ENCODE data around the gene PTPRG. TPM values are rescaled to one million over a fixed set of nuclear protein-coding genes. Genes with fewer than 3 reads are reported as not detected.

Gene PTPRG
- polyA plus RNA-seq, 3 donors, result 5.6 to 45.7 (median 13.3) TPM

- 63 to 79% (median 75%) methylated on average over 3 of the region's 3 CpGs for WGBS, 3 donors
- H3K27ac ChIP-seq (ENCODE audit: low read depth, low read length), result no peak overlapping the region
Measured at GRCh38 chr3:62253971-62254370, 692.6 kb downstream of the PTPRG start.

DNA sequence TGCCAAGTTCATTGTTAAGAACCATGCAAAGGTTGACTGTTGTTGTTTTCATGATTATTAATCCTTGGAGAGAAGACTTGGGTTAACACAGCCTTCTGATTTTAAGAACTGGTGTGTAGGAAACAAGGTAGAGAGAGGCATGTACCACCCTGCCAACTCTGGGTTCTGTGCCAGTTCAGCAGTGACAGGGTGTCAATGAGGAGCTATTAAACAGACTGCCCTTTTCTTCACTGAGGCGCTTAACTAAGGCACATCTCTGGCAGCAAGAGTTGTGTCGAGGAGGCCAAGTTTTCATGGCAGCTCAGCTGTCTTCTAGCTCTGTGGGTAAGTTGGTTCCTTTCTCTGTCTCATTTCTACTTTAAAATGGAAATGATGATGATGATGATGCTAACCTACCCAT lies 694.4 kb downstream of the PTPRG start:
- 89 to 98% (median 95%) methylated on average over 2 of the region's 2 CpGs for WGBS, 3 donors
- no peak overlapping the region for H3K27ac ChIP-seq (ENCODE audit: low read depth, low read length)

DNA sequence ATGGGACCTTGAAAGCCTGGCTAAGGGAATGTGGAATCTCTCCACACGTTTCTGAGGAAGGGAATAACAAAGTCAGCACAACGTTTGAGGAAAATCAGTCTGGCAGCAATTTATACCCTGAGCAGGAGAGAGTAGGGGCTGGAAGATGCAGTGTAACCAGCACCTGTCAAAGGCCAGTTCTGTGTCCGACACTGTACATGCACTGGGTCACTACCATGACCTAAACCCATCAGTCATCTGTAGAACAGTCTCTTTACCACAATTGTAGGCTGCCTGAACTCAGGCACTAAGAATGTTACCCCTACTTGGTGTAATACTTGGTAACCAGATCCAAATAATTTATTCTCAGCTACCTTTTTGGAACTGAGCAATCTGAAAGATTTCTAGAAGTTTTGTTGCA lies 698.6 kb downstream of the PTPRG start:
- WGBS, 3 donors, result 69 to 81% (median 73%) methylated on average over 3 of the region's 3 CpGs
- no peak overlapping the region for H3K27ac ChIP-seq (ENCODE audit: low read depth, low read length)

- no peak overlapping the region for H3K27ac ChIP-seq (ENCODE audit: low read depth, low read length)
- 79 to 89% (median 89%) methylated on average over 1 of the region's 1 CpG for WGBS, 3 donors
Measured at GRCh38 chr3:62260655-62261054, 699.3 kb downstream of the PTPRG start.

DNA sequence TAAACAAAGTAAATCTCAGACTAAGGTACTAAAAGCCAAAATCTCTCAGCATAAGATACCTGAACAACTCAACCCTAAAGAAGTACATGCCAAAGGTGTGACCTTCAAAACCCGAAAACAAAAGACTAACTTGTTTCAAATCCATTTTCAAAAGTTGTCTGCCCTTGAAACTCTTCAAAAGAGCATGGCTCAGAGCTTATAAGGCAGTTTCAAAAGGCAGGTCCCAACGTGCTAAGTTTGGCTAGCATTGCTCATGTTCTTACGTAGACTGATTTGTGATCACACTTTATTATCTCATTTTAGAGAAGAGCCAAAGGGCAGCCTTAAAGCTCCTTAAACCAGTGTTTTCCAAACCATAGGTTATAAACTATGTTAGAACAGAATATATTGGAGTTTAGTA lies 699.8 kb downstream of the PTPRG start:
- H3K27ac ChIP-seq (ENCODE audit: low read depth, low read length), result no peak overlapping the region
- 70 to 86% (median 80%) methylated on average over 3 of the region's 3 CpGs for WGBS, 3 donors

DNA sequence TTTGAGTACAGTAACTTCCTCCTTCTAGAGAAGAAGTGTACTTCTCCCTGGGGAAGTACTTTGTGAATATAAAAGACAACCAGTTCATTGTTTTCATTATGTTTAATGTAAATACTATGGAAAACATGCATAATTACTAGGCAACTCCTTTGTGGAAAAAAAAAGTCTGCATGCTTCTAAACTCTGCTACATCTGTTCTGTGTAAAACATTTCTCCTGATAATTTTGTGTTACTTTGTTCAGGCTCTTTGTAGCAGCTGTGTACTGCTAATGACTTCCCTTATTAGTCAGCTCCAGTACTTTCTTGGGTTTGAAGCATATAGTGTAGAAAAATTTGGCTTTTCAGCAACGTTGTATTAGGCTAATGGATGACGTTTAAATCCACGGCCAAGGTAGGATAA lies 700.4 kb downstream of the PTPRG start:
- WGBS, 3 donors, result 72 to 85% (median 74%) methylated on average over 3 of the region's 3 CpGs
- no peak overlapping the region for H3K27ac ChIP-seq (ENCODE audit: low read depth, low read length)

- 78 to 84% (median 80%) methylated on average over 1 of the region's 1 CpG for WGBS, 3 donors
- no peak overlapping the region for H3K27ac ChIP-seq (ENCODE audit: low read depth, low read length)
Measured at GRCh38 chr3:62265528-62265927, 704.2 kb downstream of the PTPRG start.

DNA sequence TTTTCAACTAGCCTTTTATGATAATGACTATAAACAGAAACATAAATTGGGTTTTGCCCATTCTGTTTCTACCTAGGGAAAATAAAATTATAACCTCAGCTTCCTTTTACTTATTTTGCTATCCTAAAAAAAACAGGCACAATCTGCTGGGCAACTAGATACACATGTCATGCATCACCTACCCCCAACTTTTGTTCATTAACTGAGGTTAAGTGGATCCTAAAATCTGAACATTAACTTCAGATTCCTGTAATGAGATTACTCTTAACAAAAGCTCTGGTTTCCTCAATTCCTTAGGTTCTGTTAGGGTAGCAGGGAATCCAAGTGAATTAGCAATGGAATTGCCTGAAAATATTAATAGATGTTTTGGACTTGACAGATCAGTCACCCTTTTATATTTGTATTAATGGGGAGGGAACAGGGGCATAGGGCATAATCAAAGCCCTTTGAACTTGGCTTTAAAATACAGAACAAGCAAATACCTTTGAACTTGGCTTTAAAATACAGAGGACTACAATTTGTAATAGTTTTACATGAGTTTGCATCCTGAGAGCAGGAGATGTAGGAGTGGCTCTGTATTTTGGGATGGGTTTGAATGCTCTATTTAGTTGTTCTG lies 705.4 kb downstream of the PTPRG start:
- no peak overlapping the region for H3K27ac ChIP-seq (ENCODE audit: low read depth, low read length)

- 89 to 99% (median 96%) methylated on average over 2 of the region's 2 CpGs for WGBS, 3 donors
Measured at GRCh38 chr3:62276658-62277180, 715.3 kb downstream of the PTPRG start.

GRCh38 chr3:62277450-62277849 lies 716.1 kb downstream of the PTPRG start:
- whole genome bisulfite sequencing, 3 donors, result 87 to 89% (median 88%) methylated on average over 3 of the region's 3 CpGs
- H3K27ac ChIP-seq (ENCODE audit: low read depth, low read length), result no peak overlapping the region

More at GRCh38 chr3:62276658-62277180, 715.3 kb downstream of the PTPRG start:
- H3K27ac ChIP-seq (ENCODE audit: low read depth, low read length), result no peak overlapping the region

DNA sequence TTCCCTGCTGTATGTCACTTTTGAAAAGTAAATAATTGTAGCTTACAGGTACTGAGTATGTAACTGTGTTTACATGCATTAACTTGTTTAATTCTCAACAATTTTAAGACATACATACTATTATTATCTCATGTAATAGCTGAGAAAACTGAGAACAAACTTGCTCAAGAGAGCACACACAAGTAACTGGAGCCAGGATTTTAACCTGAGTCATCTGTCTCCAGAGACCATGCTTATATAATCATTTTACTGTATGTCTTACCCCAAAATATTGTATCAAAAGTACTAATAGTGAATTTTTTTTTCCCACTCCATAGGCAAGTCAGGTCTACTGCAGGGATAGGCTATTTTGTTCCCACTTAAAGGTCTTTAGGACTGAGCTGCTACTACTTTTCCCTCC lies 716.6 kb downstream of the PTPRG start:
- H3K27ac ChIP-seq (ENCODE audit: low read depth, low read length), result no peak overlapping the region

DNA sequence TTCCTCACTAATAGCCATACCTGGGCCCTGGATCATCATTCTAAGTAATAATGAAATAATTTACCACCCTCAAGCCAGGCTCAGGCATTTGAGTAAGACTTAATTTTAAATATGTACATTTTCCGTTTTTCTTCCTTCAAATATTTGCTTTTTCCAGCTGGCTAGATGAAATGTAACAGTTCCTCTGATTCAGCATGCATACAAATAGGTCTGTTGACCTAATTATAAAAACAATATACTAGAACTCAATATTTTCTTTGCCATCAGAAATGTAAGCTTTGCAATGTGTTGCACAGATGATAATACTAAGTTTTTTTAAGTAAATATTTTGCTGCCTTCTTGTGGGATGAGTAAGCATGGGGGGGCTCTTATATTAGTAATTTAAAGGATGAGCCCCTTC lies 720.4 kb downstream of the PTPRG start:
- 79 to 92% (median 90%) methylated on average over 1 of the region's 1 CpG for WGBS, 3 donors
- no peak overlapping the region for H3K27ac ChIP-seq (ENCODE audit: low read depth, low read length)

- no peak overlapping the region for H3K27ac ChIP-seq (ENCODE audit: low read depth, low read length)
- 67 to 88% (median 88%) methylated on average over 2 of the region's 2 CpGs for WGBS, 3 donors
Measured at GRCh38 chr3:62284442-62284841, 723.1 kb downstream of the PTPRG start.

DNA sequence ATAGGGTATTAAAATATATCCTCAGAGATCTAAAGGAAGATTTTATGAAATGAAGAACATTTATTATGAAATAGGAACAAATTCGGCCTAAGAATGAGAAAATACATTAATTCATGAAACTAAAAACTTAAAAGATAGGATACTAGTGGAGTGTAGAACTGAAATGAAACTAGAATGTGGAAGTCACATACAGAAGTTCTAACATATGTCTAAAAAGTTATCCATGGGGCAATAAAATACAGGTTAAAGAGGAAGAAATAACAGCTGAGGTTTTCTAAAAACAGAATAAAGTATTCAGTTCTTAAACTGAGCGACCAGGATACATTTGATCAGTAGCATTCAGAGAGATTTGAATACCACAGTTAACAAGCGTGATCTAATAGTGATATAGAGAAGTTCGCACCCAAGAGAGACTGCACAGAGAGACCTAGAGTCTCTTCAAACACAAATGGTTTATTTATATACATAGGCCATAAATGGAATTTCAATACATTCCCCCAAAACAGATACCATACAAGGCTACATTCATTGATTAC lies 726.1 kb downstream of the PTPRG start:
- H3K27ac ChIP-seq (ENCODE audit: low read depth, low read length), result no peak overlapping the region
- 81 to 84% (median 82%) methylated on average over 4 of the region's 4 CpGs for WGBS, 3 donors

GRCh38 chr3:62289922-62290321 lies 728.6 kb downstream of the PTPRG start:
- 91 to 95% (median 94%) methylated on average over 2 of the region's 2 CpGs for WGBS, 3 donors
- H3K27ac ChIP-seq (ENCODE audit: low read depth, low read length), result no peak overlapping the region

DNA sequence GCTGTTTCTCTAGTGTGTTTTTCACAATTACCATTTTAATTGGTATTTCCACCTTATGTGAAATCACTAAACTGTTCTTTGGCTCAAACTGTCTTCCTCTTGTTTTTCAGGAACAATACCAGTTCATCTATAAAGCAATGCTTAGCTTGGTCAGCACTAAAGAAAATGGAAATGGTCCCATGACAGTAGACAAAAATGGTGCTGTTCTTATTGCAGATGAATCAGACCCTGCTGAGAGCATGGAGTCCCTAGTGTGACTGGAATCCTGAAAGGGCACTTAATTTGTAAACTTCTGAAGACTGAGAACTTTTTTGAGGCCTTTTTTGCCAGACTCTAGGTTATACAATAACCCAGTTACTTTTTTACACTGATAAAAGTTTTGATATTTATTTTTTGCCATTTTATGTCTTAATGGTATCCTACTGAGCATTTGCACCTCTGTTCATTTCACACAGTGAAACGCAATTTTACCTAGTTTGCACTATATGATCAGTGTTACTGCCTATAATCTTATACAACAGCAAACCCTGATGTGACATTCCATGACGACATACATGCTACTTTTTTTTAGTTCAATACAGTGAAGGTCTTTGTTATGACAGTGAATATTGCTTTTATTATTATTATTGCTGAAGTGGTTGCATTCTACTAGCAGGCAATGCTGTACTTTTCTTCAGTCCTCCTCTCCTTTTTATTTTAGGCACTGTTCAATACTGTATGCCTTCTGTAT lies 731.8 kb downstream of the PTPRG start:
- WGBS, 3 donors, result 94 to 96% (median 95%) methylated on average over 2 of the region's 2 CpGs
- H3K27ac ChIP-seq (ENCODE audit: low read depth, low read length), result no peak overlapping the region

GRCh38 chr3:62295571-62295970 lies 734.2 kb downstream of the PTPRG start:
- no peak overlapping the region for H3K27ac ChIP-seq (ENCODE audit: low read depth, low read length)
- WGBS, 3 donors, result 78 to 85% (median 85%) methylated on average over 2 of the region's 2 CpGs

DNA sequence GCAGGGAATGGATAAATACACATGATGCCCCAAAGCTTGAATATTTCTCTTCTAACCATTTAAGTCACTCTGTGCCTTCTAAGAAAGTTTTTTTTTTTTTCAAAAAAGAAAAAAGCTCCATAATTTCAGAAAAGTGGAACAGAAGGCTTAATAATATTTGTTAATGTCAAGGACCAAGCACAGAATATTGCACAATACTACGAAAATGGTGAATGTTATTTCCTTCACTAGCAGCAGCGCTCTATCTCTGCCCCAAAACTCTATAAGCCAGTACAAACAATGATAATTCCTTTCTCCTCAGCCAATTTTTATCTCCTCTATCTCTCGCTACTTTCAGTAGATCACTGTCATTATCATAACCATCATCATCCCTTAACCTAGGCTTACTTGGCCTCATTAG lies 739.2 kb downstream of the PTPRG start:
- no peak overlapping the region for H3K27ac ChIP-seq (ENCODE audit: low read depth, low read length)
- WGBS, 3 donors, result 47 to 94% (median 87%) methylated on average over 3 of the region's 3 CpGs

DNA sequence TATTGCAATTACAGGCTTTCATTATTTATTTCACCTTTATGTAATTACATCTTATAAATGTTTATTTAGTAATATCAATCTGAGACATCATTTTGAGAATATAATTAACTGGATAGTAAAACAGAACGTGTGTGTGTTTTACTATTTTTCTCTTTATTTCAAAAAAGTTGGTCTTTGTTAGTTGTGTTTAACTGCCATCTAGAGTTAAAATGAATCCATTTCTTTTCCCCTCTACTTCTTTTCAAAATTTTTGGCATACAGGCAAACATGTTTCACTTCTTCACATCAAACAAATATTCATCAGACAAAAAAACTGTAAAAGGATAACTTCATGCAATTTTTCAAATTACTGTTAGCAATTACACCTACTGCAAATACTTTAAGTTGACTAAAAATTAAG lies 750.8 kb downstream of the PTPRG start:
- WGBS, 3 donors, result 35 to 45% (median 45%) methylated on average over 1 of the region's 1 CpG
- no peak overlapping the region for H3K27ac ChIP-seq (ENCODE audit: low read depth, low read length)

DNA sequence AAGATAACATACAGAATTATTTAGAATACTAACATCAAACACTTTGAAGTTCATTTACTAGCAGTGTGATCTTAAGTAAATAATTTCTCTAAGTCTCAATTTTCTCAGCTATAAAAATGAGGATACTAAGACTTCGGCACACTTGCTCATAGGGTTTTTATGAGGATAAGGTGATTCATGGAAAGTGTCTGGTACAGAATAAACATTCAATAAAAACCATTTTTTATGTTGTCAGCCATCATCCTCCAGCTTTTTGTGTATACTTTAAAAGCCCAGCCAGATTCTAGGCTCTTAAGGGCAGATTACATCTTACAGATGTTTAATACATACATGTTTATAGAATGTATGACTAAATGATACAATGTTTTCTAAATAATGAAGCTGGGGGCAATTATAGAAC lies 755.2 kb downstream of the PTPRG start:
- H3K27ac ChIP-seq (ENCODE audit: low read depth, low read length), result no peak overlapping the region
- 69 to 91% (median 70%) methylated on average over 1 of the region's 1 CpG for WGBS, 3 donors
